ENCODE results near the gene ATP8B1. TPM values are rescaled to one million over a fixed set of nuclear protein-coding genes. Genes with fewer than 3 reads are reported as not detected.

Gene ATP8B1
- total and polyA plus RNA-seq, 2 donors (not counting 1 experiment from before 2014, with no cell fraction given), result 109 to 125 TPM

DNA sequence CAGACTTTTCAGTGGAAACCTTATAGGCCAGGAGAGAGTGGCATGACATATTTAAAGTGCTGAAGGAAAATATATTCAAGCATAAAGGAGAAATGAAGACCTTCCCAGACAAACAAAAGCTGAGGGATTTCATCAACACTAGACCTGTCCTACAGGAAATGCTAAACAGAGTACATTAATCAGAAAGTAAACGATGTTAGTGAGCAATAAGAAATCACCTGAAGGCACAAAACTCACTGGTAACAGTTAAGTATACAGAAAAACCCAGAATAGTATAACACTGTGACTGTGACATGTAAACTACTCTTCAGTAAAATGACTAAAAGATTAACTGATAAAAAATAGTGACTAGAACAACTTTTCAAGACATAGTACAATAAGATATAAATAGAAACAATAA lies 87.4 kb downstream of the ATP8B1 start:
- TF ChIP-seq, protein P1, sequence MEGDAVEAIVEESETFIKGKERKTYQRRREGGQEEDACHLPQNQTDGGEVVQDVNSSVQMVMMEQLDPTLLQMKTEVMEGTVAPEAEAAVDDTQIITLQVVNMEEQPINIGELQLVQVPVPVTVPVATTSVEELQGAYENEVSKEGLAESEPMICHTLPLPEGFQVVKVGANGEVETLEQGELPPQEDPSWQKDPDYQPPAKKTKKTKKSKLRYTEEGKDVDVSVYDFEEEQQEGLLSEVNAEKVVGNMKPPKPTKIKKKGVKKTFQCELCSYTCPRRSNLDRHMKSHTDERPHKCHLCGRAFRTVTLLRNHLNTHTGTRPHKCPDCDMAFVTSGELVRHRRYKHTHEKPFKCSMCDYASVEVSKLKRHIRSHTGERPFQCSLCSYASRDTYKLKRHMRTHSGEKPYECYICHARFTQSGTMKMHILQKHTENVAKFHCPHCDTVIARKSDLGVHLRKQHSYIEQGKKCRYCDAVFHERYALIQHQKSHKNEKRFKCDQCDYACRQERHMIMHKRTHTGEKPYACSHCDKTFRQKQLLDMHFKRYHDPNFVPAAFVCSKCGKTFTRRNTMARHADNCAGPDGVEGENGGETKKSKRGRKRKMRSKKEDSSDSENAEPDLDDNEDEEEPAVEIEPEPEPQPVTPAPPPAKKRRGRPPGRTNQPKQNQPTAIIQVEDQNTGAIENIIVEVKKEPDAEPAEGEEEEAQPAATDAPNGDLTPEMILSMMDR (conservative IDR thresholded peaks at IDR 0.05 in 1 of 2, IDR thresholded peaks at IDR 0.05 in 1 of 2; ENCODE audit: low read depth in 1 of 2, low read length in 2 of 2), result no peak
- TF ChIP-seq EZH2 (IDR thresholded peaks at IDR 0.05; ENCODE audit: low read length, missing control alignments), result no peak
- H3K4me3 ChIP-seq (replicated peaks in 1 of 4; ENCODE audit: control extremely low read depth in 1 of 4, insufficient read depth in 1 of 4, low read depth in 3 of 4, low read length in 4 of 4), result no peak overlapping the region
- H3K79me2 ChIP-seq (ENCODE audit: control insufficient read depth, insufficient read depth, low read length), result peaks cover 78% of the 10 kb centered on the region
- H3K4me2 ChIP-seq (ENCODE audit: extremely low read depth, insufficient read depth, low read length), result no peak overlapping the region
- DNase-seq (ENCODE audit: low read depth in 2 of 2), result no peak
- H3K27ac ChIP-seq (ENCODE audit: insufficient read depth, low read length), result no peak overlapping the region
- H3K9ac ChIP-seq (ENCODE audit: insufficient read depth, low read length), result no peak overlapping the region
- peaks cover 2% of the 10 kb centered on the region for H3K36me3 ChIP-seq (ENCODE audit: control insufficient read depth, insufficient read depth, low read length)
- peaks cover 3% of the 10 kb centered on the region for H3K4me1 ChIP-seq (ENCODE audit: control insufficient read depth, extremely low read depth, insufficient read depth, low read length)
- H4K20me1 ChIP-seq (ENCODE audit: control insufficient read depth, extremely low read depth, insufficient read depth, low read length), result peaks cover 2% of the 10 kb centered on the region
- no peaks in the 10 kb centered on the region for H3K27me3 ChIP-seq (ENCODE audit: control insufficient read depth, insufficient read depth, low read length)
- H2AFZ ChIP-seq (ENCODE audit: low read length), result no peak overlapping the region
- no peaks in the 10 kb centered on the region for H3K9me3 ChIP-seq (ENCODE audit: control insufficient read depth, insufficient read depth, low read depth, low read length)

GRCh38 chr18:57715073-57715472 lies 88.0 kb downstream of the ATP8B1 start:
- no peak for TF ChIP-seq EZH2 (IDR thresholded peaks at IDR 0.05; ENCODE audit: low read length, missing control alignments)
- TF ChIP-seq, protein P1 (conservative IDR thresholded peaks at IDR 0.05 in 1 of 2, IDR thresholded peaks at IDR 0.05 in 1 of 2; ENCODE audit: low read depth in 1 of 2, low read length in 2 of 2), result no peak
- H3K36me3 ChIP-seq (ENCODE audit: control insufficient read depth, insufficient read depth, low read length), result peaks cover 2% of the 10 kb centered on the region
- no peak overlapping the region for H3K9ac ChIP-seq (ENCODE audit: insufficient read depth, low read length)

GRCh38 chr18:57710226-57710625 lies 92.9 kb downstream of the ATP8B1 start:
- no peak overlapping the region for H3K4me3 ChIP-seq (replicated peaks in 1 of 4; ENCODE audit: control extremely low read depth in 1 of 4, insufficient read depth in 1 of 4, low read depth in 3 of 4, low read length in 4 of 4)
- no peak overlapping the region for H3K27ac ChIP-seq (ENCODE audit: insufficient read depth, low read length)
- H4K20me1 ChIP-seq (ENCODE audit: control insufficient read depth, extremely low read depth, insufficient read depth, low read length), result peaks cover 2% of the 10 kb centered on the region
- TF ChIP-seq, protein P1 (conservative IDR thresholded peaks at IDR 0.05 in 1 of 2, IDR thresholded peaks at IDR 0.05 in 1 of 2; ENCODE audit: low read depth in 1 of 2, low read length in 2 of 2), result no peak
- no peak for TF ChIP-seq EZH2 (IDR thresholded peaks at IDR 0.05; ENCODE audit: low read length, missing control alignments)
- peaks cover 3% of the 10 kb centered on the region for H3K4me1 ChIP-seq (ENCODE audit: control insufficient read depth, extremely low read depth, insufficient read depth, low read length)
- no peak overlapping the region for H3K4me2 ChIP-seq (ENCODE audit: extremely low read depth, insufficient read depth, low read length)
- peaks cover 3% of the 10 kb centered on the region for H3K36me3 ChIP-seq (ENCODE audit: control insufficient read depth, insufficient read depth, low read length)
- H3K27me3 ChIP-seq (ENCODE audit: control insufficient read depth, insufficient read depth, low read length), result no peaks in the 10 kb centered on the region
- H3K9ac ChIP-seq (ENCODE audit: insufficient read depth, low read length), result no peak overlapping the region
- H3K79me2 ChIP-seq (ENCODE audit: control insufficient read depth, insufficient read depth, low read length), result peaks cover 78% of the 10 kb centered on the region
- H2AFZ ChIP-seq (ENCODE audit: low read length), result no peak overlapping the region
- DNase-seq (ENCODE audit: low read depth in 2 of 2), result no peak
- H3K9me3 ChIP-seq (ENCODE audit: control insufficient read depth, insufficient read depth, low read depth, low read length), result no peaks in the 10 kb centered on the region

More at GRCh38 chr18:57715073-57715472, 88.0 kb downstream of the ATP8B1 start:
- no peak for DNase-seq (ENCODE audit: low read depth in 2 of 2)
- Histone ChIP-seq H3K4me3 (replicated peaks in 1 of 4; ENCODE audit: control extremely low read depth in 1 of 4, insufficient read depth in 1 of 4, low read depth in 3 of 4, low read length in 4 of 4) (no peak overlapping the region), H3K9me3 (ENCODE audit: control insufficient read depth, insufficient read depth, low read depth, low read length) (no peaks in the 10 kb centered on the region), H3K4me2 (ENCODE audit: extremely low read depth, insufficient read depth, low read length) (no peak overlapping the region), H4K20me1 (ENCODE audit: control insufficient read depth, extremely low read depth, insufficient read depth, low read length) (peaks cover 2% of the 10 kb centered on the region), H3K27me3 (ENCODE audit: control insufficient read depth, insufficient read depth, low read length) (no peaks in the 10 kb centered on the region), H3K4me1 (ENCODE audit: control insufficient read depth, extremely low read depth, insufficient read depth, low read length) (peaks cover 3% of the 10 kb centered on the region), H3K27ac (ENCODE audit: insufficient read depth, low read length) (no peak overlapping the region), H3K79me2 (ENCODE audit: control insufficient read depth, insufficient read depth, low read length) (peaks cover 84% of the 10 kb centered on the region), H2AFZ (ENCODE audit: low read length) (no peak overlapping the region)

All from fibroblast of lung (primary cell).